AG09309 (cell line): ENCODE results near the gene CLEC3A.

Experiments
- DNase-seq: peaks from one replicate; pipeline ENCODE4 v3.0.0-alpha.2; 2010; ENCODE audit warnings: low read depth
- H3K4me3 ChIP-seq: 2 replicates; pipeline ENCODE4 v1.5.1; 2011; ENCODE audit warnings: mild to moderate bottlenecking, low read depth, low read length, moderate library complexity; ENCODE audit not compliant: control insufficient read depth
- TF ChIP-seq, protein P1 (sequence below): IDR thresholded peaks from 2 replicates; pipeline ENCODE4 v1.5.1; 2011; ENCODE audit warnings: mild to moderate bottlenecking, low read depth, low read length, inconsistent platforms; ENCODE audit not compliant: insufficient read depth, control insufficient read depth; ENCODE audit errors: missing control alignments

The CLEC3A gene, protein sequence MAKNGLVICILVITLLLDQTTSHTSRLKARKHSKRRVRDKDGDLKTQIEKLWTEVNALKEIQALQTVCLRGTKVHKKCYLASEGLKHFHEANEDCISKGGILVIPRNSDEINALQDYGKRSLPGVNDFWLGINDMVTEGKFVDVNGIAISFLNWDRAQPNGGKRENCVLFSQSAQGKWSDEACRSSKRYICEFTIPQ

DNA sequence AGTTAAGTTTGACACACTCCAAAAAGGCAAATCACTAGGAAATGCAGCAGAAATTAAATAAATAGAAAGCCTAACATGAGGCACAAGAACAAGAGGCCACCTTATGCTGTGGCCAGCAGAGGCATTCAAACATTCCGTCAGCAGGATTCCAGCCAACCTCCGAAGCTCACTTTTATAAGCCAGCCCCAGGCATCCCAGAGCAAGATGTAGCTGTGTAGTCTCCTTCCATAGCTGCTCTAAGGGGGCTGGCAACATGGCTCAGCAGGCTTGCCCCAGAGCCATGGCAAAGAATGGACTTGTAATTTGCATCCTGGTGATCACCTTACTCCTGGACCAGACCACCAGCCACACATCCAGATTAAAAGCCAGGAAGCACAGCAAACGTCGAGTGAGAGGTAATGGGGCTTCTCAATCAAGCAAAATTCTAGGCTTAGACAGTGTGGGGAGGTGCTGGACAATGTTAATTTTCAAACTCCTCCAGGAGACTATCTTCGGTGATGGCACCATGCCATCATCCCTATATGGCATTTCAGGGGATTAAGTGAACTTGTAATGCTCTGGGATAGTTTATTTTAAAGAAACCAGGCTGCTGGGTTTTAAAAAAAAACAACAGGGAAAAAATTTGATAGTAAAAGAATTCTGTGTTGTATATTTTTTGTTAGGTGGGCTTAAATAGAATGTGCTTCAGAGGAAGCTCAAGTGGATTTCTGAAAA lies at the start of gene CLEC3A:
Gene CLEC3A, plus strand, starts transcription at position 202 of the 714 bp plus-strand sequence. Its CDS starts 79 bp downstream, at position 281.
- no peak within 1 kb of the TSS for H3K4me3 ChIP-seq
- no peak for DNase-seq
- TF ChIP-seq, protein P1, sequence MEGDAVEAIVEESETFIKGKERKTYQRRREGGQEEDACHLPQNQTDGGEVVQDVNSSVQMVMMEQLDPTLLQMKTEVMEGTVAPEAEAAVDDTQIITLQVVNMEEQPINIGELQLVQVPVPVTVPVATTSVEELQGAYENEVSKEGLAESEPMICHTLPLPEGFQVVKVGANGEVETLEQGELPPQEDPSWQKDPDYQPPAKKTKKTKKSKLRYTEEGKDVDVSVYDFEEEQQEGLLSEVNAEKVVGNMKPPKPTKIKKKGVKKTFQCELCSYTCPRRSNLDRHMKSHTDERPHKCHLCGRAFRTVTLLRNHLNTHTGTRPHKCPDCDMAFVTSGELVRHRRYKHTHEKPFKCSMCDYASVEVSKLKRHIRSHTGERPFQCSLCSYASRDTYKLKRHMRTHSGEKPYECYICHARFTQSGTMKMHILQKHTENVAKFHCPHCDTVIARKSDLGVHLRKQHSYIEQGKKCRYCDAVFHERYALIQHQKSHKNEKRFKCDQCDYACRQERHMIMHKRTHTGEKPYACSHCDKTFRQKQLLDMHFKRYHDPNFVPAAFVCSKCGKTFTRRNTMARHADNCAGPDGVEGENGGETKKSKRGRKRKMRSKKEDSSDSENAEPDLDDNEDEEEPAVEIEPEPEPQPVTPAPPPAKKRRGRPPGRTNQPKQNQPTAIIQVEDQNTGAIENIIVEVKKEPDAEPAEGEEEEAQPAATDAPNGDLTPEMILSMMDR, result no peak

DNA sequence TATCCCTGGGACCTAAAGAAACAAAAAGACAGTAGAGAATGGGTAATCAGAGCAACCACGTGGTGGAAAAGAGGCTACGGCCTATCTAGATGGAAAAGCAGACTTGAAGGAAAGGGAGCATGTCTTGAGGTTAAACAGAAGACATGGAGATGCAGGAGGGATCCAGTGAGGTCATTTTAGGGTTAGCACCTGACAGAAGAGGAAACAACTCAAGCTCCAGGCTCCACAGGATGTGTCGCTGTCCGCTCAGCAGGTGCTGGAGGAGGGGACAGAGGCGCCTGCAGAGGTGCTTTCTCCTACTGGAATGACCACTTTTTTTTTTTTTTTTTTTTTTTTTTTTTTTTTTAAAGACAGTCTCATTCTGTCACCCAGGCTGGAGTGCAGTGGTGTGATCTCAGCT lies 47.5 kb upstream of the CLEC3A start:
- no peak overlapping the region for H3K4me3 ChIP-seq
- TF ChIP-seq, protein P1, result no peak
- no peak for DNase-seq

DNA sequence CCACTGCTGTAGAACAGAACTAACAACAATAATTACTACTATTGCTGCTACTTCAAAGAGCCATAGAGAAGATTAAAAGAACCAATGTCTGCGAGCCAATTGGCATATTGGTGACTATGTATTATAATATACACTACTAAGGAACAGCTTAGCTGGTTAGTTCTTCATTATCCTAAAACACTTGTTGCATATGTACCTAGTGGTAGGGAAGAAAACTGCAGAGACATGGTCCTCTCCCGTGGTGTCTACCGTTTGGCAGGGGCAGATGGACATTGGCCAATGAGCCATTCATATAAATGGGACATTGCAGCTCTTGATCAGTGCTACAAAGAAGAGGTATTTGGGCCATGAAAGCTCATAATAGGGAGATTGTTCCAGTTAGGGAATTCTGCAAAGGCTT lies 46.4 kb upstream of the CLEC3A start:
- no peak overlapping the region for H3K4me3 ChIP-seq
- TF ChIP-seq, protein P1, result no peak
- DNase-seq, result no peak

DNA sequence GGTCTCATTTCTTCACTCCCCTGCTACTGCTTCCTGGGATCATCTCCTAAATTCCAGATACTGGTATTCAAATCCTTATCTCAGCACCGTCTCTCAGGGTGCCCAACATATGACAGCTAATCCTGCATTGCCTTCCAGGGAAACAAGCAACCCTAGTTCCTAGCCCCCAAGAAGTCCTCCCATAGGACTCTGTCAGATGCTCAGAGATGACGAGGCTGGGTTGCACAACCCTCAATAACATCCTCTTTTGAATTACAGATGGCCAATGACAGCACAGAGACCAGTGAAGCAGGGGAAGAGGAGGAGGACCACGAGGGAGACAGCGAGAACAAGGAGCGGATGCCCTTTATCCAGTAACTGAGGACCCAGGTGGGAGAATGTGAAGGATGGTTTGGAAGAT lies 45.0 kb upstream of the CLEC3A start:
- no peak for DNase-seq
- TF ChIP-seq, protein P1, result no peak
- no peak overlapping the region for H3K4me3 ChIP-seq

DNA sequence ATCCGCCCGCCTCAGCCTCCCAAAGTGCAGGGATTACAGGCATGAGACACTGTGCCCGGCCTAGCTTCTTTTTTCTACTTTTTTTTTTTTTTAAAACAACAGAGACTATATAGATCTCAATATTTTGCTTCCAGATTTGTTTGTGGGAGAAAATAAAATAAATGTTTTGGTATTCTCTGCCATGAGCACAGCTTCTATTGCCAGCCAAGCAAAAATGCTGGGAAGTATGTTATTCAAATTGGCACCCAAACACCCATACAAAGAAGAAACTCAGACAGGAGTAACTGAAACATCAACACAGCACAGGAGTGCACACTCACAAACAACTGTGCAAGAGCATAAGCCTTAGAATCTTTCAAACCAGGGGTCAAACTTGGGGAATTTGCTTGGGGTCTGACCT lies 37.2 kb upstream of the CLEC3A start:
- no peak for DNase-seq
- H3K4me3 ChIP-seq, result no peak overlapping the region

DNA sequence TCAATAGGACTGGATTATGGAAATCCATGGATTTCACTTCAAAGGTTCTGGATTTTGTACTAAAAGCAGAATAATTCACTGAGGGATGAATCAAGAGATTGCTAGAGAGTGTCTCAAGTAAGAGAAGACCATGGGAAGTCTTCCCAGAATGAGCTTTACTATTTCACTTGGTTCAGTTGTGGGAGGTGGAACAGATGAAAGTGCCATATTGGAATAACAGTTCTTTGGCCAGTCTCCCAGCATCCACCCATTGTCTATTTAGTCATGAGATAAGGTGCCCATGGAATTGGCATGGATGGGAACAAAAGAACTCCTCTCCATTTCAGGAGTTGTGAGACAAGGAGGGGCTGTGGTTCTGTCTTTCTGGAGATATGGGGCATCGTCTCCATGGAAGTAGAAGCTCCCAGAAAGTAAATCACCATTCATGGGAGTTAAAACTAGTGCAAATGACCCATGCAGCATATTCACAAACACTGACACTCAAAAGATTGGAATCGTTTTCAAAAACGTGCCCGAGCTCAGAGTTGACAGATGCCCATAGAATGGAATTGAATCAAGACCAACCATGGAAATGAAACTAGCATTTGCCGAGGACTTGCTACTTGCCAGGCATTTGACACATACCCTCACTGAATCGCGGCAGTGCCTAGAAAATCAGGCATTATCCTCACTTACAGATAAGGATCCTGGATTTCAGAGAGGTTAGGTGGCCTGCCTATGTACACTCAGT lies 36.2 kb upstream of the CLEC3A start:
- no peak overlapping the region for H3K4me3 ChIP-seq
- DNase-seq, result no peak
- TF ChIP-seq, protein P1, result no peak

More for the DNA sequence above, 37.2 kb upstream of the CLEC3A start:
- TF ChIP-seq, protein P1, result no peak
